Activated CD8-positive, alpha-beta memory T cell treated with anti-CD3 and anti-CD28 coated beads for 1 hour (primary cell): ENCODE data around the gene PTPRJ.

ENCODE experiments used
- DNase-seq, 2 donors: peaks; one replicate each; pipeline ENCODE4 v3.0.0-alpha.2; 2020; ENCODE audit warnings: low read depth in 1 of 2; ENCODE audit errors: extremely low read depth in 1 of 2

Gene PTPRJ

DNA sequence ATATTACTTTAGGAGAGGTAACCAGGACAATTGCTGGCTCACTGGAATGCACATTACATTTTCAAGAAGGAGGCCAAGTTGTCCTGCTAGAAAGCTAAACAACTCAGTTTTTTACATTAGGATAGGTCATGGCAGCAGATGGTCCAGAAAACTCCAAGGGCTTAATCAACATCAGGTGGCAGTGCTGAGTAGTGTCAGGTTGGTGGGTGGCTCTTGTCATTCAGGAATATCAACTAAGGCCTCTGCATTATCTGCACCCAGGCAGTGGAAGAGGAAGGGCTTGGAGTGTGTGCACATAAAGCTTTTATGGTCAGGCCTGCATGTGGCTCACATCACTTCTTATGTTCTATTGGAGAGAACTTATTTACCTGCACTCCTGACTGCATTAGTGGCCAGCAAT, 204.1 kb downstream of the PTPRJ start:
- DNase-seq, result no peak

DNA sequence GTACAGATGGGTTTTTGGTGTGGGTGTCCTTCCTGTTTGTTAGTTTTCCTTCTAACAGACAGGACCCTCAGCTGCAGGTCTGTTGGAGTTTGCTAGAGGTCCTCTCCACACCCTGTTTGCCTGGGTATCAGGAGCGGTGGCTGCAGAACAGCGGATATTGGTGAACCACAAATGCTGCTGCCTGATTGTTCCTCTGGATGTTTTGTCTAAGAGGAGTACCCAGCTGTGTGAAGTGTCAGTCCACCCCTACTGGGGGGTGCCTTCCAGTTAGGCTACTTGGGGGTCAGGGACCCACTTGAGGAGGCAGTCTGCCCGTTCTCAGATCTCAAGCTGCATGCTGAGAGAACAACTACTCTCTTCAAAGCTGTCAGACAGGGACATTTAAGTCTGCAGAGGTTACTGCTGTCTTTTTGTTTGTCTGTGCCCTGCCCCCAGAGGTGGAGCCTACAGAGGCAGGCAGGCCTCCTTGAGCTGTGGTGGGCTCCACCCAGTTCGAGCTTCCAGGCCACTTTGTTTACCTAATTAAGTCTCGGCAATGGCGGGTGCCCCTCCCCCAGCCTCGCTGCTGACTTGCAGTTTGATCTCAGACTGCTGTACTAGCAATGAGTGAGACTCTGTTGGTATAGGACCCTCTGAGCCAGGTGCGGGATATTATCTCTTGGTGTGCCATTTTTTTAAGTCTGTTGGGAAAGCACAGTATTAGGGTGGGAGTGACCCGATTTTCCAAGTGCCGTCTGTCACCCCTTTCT, 210.7 kb downstream of the PTPRJ start:
- DNase-seq, result peak in 1 of 2 donors; percentile 7

DNA sequence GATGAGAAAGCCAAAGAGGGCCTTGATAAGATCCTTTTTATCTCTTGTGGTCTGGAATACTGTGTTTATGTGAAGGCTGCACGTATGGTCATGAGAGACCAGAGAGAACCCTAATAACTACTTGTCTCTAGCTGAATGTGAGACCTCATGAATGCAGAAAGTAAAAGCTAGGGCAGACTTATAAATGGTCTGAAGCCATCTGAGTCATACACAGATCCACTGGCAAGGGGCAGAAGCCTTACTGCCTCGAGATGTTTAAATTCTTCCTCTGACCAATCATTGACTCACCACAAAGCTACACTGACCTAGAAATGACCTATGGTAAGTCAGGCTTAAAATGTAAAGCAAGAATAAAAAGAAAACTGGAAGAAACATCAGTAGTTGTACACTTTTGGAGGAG, 213.5 kb downstream of the PTPRJ start:
- no peak for DNase-seq

DNA sequence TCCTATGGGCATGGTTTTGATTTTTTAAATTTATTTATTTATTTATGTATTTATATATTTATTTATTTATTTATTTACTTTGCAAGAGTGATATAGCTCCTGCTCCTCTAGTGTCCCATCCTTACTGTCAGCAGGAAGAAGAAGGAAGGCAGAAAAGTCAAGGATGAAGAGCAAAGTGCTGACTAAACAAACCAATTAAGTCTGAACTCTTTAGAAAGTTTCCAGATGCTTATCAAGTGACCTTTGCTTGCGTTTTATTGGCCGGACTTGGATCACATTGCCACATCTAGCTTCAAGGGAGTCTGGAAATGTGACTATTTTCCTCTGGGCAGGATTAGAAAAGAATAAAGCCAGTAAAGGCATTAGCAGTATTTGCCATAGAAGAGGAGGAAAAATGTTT, 227.5 kb downstream of the PTPRJ start:
- no peak for DNase-seq

DNA sequence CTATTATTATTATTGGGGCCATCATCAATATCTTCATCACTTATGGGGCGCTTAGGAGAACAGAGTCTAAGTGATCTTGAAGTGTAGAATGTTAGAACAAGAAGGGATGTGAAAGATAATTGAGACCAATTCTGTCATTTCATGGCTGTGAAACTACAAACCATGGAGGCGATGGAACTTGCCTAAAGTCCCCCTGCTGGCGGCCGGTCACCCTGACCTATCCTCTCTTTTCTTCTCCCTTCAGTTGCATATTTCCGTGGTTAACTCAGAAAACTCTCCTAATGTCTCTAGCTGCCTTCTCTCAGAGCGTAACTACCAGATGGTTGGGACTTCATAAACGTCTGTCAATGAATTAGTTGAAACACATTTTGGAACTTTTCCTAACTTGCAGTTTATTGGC, 229.7 kb downstream of the PTPRJ start:
- DNase-seq, result no peak

DNA sequence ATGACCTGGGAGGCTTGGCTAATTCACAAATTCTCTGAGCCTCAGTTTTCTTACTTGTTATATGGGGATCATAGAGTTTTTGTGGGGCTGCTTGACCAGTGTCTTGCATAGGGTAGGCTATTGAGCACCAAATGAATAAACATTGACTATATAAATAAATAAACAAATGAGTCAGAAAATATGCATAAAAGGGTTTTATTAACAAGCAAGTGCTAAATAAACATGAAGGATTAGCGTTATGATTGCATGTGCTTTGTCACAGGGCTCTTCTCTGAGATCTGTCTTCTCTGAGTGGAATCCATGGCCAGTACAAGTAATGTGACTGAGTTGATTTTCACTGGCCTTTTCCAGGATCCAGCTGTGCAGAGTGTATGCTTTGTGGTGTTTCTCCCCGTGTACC, 236.2 kb downstream of the PTPRJ start, which contains the start of gene OR4B1:
Gene OR4B1, plus strand, starts transcription at position 301 of the 400 bp plus-strand sequence. Its CDS starts 0 bp downstream, at position 301.
- no peak for DNase-seq
